ENCODE results near the gene MED13L.

- no peak for TF ChIP-seq FOSL2 (IDR thresholded peaks at IDR 0.05; ENCODE audit: borderline replicate concordance, low read depth)
- TF ChIP-seq CTCF (IDR thresholded peaks at IDR 0.05): no peak
- no peak for TF ChIP-seq POLR2AphosphoS5 (IDR thresholded peaks at IDR 0.05; ENCODE audit: low read depth, low read length)
These were observed 24.9 kb upstream of the MED13L start for GRCh38 chr12:116302166-116303058.

Measured in SK-N-SH (cell line).